GM18508 (cell line): Measurements from ENCODE around the gene BOD1L1.
A peak's percentile ranks its signal among the peaks of the same experiment; 100 is the strongest.
"Not testable (repeated sequence)": the region's sequence is repeated elsewhere in the genome, so short reads cannot be mapped to it uniquely, and the experiment has no call there.

ENCODE experiments used
- ATAC-seq: cut with Tn5 transposase; IDR thresholded peaks from one replicate; pipeline ENCODE4 v1.9.1; 2021; ENCODE audit warnings: moderate number of reproducible peaks; ENCODE audit not compliant: insufficient read depth, unreplicated experiment

The BOD1L1 gene

GRCh38 chr4:13561673-13562072 is 65.9 kb downstream of the BOD1L1 start:
- no peak for ATAC-seq

DNA sequence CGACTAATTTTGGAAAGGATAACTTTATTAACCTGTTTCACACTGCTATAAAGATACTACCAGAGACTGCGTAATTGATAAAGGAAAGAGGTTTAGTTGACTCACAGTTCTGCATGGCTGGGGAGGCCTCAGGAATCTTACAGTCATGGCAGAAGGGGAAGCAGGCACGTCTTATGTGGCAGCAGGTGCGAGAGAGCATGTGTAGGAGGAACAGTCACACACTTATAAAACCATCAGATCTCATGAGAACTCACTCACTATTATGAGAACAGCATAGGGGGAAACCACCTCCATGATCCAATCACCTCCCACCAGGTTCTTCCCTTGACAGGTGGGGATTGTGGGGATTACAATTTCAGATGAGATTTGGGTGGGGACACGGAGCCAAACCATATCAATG is 67.4 kb downstream of the BOD1L1 start:
- not testable (repeated sequence) for ATAC-seq

GRCh38 chr4:13559413-13559812 is 68.1 kb downstream of the BOD1L1 start:
- ATAC-seq: no peak

DNA sequence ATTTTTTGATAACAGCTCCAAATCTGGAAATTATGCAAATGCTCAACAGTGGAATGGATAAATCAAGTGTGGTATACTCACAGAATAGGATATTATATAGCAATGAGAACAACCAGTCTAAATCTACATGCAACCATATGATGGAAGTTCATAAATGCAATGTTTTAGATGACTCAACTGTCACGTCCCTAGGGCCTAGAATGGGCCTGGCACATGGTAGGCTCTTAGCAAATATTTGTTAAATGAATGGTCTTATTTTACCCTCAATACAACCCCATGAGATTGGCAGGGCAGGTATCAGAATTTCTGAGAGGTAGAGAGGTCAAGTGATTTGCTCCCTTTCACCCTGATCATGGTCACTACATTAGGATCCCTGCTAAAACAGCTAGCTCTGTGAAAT is 68.6 kb downstream of the BOD1L1 start:
- no peak for ATAC-seq

- no peak for ATAC-seq
Measured at GRCh38 chr4:13555325-13555724, 72.2 kb downstream of the BOD1L1 start.

GRCh38 chr4:13553081-13553480 is 74.4 kb downstream of the BOD1L1 start:
- ATAC-seq: no peak

- ATAC-seq: peak; percentile 80
Measured at GRCh38 chr4:13548984-13549546, 78.5 kb downstream of the BOD1L1 start.

GRCh38 chr4:13548059-13548983 is 79.2 kb downstream of the BOD1L1 start:
- ATAC-seq: no peak

DNA sequence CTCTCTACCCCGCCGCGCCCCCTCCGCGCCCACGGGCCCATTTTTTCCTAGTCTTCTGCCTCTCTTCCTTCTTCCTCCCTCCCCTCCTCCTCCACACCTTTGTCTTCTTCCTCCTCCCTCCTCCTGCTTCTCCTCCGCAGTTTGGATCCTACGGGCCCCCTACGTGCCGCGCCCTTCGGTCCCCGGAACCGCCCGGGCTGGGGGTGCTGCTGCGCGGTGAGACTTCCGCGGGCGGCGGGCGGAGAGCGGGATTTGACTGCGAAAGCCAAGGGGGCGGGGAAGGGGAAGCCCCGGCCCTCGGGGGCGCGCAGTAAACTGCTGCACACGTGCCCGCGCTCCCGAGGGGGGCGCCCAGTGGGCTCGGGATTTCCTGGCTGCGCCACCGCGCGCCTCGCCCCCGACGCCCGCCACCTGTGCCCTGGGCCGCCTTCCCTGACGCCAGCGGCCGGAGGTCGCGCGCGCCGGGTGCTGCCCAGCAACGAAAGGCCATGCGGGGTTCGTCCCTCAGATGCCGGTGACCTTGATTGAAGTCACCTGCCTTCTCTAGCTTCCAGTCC is 80.0 kb downstream of the BOD1L1 start:
- no peak for ATAC-seq

DNA sequence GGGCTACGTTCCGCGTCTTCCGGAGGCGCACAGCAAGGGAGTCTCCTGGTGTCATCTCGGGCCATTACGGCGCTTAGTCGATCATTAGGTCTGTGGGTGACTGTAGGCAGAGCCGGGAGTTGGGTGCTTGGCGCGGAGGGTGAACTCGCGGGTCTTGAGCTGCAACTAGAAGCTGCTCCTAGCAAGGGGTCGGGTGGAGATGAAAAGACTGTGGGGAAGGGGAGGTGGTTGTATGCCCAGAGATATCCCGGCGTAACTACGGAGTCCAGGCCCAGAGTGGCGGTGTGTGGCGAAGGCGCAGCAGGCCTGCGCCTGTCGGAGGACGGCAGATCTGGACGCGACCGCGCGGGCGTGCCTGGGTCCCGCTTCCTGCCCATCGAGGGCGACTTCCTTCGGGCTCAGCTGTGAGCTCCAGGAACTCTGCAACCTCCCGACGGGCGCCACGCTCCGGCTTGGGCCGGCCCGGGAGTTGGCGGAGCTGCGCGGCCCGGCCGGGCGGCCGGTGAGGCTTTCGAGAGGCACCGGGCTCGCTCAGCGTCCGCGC is 80.5 kb downstream of the BOD1L1 start:
- no peak for ATAC-seq

DNA sequence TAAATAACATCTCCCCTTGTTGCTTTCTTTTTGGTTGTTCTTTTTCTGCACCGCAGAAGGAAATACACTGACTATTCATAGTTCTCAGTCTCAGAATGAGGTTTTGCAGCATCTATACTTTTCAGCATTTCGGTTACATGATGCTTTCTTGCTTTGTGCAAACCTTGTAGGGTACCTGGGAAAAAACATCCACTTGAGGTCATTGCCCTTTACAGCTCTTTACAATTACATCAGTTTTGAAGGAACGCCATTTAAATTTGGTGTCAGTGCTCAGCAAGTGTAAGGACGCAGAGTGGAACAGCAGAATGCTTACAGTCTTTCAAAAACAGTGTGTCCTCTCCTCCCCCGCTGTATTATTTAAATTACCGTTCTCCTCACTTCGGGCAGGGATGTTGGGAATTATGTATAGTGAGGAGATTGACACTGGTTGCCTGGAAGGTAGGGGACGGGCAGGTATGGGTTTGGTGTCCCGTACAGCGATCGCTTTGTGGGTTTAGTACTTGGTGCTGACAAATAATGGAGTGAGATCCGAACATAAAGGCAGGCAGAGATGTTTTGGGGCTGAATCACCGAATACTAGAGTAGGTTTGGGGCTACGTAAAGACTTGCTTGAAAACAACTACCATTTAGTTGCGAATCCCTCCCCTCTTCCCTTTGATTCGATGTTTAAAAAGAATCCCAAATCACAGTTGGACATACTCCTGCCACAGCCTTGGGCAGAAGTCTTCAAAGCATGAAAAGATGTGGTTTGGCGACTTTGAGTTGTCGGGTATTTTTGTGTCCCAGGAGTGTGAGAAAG is 81.2 kb downstream of the BOD1L1 start:
- no peak for ATAC-seq

DNA sequence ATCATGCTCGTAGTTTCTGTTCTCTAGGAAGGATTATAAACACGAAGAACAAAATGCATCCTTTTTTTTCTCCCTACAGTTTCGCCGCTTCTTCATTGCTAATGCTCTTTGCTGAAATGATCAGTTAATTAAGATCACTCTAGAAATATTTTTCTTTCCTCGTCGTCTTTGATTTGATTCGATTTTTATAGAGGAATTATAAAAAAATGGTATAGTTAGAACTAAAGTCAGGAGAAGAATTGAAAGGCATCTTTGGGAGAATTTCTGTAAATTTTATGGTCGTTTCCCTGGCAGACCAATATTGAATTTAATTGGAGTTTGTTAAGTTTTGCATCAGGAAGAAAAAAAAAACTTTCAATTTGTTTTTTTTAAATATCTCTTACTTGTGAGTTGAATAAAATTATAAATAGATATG is 82.1 kb downstream of the BOD1L1 start:
- ATAC-seq: no peak

GRCh38 chr4:13544606-13545393 is 82.7 kb downstream of the BOD1L1 start:
- ATAC-seq: no peak

DNA sequence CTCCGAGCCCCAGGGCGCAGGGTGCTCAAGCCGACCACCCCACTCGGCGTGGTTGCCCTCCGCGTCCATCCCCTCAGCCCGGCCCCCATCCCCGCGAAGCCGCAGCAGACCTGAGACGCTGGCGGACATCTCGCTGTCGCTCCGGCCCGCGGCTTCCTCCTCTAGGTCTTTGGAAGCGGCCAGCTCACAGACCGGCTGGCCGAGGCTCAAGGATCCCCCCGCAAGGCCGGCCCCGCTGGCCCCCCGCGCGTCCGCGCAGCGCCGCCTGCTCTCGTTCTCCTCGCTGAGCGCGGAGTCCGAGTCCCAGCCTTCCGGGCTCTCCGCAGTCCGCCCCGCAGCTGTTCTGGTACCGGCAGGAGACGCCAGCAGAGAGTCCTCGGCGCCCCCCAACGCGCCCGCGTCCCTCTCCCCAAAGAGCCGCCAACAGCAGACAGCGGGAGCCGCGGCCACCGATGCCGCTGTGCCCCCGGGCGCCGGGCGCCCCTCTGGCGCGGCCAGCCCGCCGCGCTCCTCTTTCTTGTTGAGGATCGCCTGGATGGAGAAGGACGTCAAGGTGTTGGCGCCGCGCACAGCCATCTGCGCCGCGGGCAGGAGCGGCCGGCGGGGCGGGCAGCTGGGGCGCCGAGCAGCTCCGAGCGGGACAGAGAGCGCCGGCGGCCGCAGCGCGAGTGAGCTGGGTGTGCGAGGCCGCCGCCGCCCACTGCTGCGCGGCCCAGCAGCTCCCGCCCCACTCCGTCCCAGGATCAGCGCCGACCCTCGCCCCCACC is 83.5 kb downstream of the BOD1L1 start, which contains the start of gene NKX3-2:
TSS of gene NKX3-2 (minus strand) at position 670 of the 767 bp plus-strand sequence. CDS start at position 576, 94 bp downstream.
- no peak for ATAC-seq

GRCh38 chr4:13543032-13543838 is 84.3 kb downstream of the BOD1L1 start:
- ATAC-seq: no peak

- ATAC-seq: no peak
Measured at GRCh38 chr4:13542577-13543031, 84.9 kb downstream of the BOD1L1 start.

GRCh38 chr4:13541720-13542576 is 85.6 kb downstream of the BOD1L1 start:
- ATAC-seq: no peak
